GM18520 (cell line): ENCODE data around the gene DNAH17.

ENCODE experiments used
- ATAC-seq: cut with Tn5 transposase; IDR thresholded peaks from one replicate; pipeline ENCODE4 v1.9.1; 2021; ENCODE audit not compliant: unreplicated experiment

The DNAH17 gene

DNA sequence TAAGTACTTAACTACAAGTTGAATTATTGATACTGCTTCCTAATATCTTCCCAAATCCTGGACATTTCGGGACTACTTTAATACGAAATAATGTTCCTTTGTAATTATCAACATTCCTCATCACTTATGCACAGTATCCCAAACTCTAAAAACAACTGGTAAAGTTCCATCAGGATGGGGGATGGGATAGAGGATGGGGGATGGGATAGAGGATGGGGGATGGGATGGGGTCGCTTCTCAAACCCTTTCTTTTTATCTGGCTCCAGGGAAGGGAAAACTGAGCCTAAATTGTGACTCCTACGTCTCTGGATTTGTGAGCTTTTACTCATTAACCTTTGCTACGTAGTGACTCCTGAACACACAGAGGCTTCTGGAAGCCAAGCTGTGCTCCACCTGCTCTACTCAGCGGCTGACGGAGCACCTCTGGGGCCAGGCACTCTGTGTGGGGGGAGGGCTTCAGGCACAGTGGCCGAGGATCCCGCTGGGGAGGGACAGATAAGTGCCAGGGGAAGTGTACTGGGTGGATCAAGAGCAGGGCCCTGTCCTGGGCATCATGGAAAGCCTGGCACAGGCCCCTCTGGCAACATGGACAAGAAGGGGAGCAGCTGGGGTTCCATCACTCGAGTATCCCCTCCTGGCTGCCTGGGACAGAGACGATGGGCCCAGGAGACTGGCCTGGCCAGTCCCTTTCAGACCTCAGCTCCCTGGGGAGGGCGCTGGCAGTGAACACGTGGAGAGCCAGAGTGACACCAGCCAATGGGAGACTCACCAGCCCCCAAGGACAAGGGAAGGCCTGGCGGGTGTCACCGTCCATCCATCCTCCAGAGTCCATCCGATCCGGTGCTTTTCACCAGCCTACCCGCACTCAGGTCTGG, 142.5 kb downstream of the DNAH17 start:
- ATAC-seq, result no peak

- ATAC-seq, result no peak
These were observed 143.3 kb downstream of the DNAH17 start for GRCh38 chr17:78433780-78434335.

GRCh38 chr17:78433013-78433727, 144.0 kb downstream of the DNAH17 start:
- no peak for ATAC-seq

DNA sequence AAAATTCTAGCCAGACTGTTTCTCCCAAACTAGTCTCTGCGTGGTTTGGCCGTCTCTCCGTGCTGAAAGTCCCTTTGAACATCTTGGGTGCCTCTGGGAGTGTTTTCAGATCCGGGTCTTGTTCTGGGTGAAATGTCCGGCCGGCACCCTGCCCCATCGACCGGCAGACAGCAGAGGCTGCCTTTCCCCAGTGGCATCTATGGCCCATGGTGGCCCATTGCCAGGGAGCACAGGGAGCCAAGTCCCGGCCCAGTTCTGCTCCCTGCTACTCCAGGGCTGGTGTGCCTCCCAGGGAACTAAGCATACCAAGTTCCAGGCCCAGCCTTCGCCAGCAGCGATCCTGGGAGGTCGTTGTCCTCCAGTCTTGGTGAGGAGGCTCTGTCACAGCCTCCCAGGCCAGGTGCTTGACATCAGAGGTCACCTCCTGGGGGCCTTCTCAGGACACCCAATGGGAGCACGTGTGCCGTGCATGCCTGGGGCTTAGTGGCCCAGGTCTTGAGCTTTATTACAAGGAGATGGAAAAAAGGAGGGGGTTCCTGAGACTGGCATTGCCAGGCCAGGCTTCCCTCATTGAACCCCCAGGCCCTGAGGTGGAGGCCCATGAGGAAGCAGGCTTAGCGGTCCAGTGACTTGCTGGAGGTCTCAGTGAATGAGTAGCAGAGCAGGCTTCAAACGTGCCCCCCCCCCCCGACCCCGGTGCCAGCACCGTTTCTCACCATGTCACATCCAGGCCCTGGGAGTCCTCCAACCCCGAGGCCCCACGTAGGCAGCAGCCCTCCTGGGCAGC, 144.8 kb downstream of the DNAH17 start:
- no peak for ATAC-seq

DNA sequence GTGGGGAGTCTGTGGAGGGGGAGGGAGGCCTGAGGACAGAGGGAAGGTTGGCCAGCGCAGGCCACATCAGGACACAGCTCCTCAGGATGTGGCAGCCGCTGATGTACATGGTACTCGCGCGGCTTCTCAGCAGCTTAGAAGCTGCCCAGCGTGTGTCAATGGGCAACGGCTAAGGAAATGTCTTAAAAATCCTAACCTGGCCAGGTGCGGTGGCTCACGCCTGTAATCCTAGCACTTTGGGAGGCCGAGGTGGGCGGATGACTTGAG, 145.6 kb downstream of the DNAH17 start:
- ATAC-seq, result no peak

DNA sequence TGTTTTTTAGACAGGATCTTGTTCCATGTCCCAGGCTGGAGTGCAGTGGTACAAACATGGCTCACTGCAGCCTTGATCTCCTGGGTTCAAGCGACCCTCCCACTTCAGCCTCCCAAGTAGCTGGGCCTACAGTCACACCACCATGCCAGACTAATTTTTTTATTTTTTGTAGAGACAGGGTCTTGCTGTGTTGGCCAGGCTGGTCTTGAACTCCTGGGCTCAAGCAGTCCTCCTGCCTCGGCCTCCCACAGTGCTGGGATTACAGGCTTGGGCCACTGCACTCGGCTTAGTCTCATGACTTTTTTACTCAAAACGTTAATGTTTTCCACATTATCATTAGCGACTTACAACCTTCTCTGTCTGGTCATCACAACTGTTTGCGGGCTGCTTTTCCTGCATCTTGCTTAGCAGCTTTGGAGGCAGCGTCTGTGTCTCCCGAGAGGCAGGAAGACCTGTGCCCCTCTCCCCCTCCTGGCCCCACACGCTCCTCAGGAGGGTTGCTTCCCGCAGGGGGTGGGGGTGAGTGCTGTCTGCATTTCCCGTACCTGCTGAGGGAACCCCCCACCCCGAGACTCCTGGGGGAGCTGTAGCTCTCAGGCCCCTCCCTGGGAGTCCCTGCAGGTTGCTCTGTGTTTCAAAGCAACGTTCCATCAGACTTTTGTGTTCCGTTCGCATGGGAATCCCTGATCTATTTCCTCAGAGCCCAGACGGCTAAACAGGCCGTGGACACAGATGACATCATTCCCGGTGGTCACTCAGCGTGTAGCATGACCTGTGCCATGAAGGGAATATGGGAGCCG, 146.1 kb downstream of the DNAH17 start:
- no peak for ATAC-seq

GRCh38 chr17:78429618-78429995, 147.6 kb downstream of the DNAH17 start:
- ATAC-seq, result no peak

DNA sequence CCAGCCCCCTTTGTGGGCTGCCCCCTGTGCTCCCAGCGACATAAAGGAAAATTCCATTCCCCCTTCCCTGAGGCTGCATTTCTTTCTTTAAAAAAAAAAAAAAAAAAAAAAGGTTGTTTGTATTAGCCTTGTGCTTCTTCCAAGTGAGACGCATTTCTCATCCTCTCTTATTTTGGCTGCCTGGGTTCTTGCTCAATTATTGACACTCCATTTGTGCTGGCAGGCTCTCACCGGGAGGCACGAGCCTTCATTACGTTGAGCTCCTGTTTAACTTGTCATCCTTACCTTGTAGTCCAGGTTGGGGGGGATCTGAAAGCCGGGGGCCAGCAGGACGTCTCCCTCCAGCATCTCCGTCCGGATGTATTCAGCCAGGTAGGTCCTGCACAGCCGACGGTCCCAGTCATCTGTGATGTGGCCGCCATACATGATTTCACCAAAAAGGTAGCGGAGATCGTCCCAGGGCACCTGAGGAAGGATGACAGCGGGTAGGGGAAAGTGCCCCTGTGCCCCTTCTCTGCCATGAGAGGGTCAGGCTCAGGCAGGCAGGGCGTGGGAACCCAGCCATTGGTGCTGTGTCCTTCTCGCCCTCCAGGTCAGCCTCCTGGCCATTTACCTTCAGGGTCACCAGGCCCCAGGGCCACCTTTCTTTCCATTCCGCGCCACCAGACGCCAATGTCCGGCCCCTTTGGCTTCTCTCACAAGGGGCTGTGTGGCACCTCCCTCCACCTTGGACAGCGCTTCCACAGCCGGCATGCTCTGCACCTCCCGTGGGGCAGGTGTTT, 148.2 kb downstream of the DNAH17 start:
- ATAC-seq, result no peak

DNA sequence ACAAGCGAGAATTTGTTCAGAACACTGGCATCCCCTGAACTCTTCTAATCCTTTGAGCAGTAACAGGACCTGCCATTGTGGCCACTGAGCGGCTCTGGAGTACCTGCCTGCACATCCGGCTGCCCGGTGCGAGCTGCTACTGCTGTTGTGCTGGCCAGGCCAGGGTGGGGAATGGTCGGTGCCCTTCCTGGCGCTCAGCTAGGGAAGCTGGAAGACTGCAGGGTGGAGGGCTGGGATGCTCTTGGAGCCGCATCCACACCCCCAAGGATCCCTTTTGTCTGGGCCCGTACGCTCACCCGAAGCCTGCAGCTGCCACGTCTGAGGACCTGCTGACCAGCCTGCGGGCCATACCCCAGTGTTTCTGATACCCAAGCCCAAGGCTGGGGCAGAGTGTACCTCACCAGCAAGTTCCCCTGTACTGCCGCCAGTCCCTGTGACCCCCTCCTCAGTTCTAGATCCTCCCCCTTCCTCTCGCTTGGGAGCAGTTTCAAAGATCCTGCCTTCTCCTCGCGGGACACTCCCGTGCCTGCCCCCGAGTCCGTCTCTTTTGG, 149.1 kb downstream of the DNAH17 start:
- ATAC-seq, result no peak

- no peak for ATAC-seq
These were observed 150.1 kb downstream of the DNAH17 start for GRCh38 chr17:78427140-78427539.

- no peak for ATAC-seq
These were observed 150.8 kb downstream of the DNAH17 start for GRCh38 chr17:78426293-78426879.

DNA sequence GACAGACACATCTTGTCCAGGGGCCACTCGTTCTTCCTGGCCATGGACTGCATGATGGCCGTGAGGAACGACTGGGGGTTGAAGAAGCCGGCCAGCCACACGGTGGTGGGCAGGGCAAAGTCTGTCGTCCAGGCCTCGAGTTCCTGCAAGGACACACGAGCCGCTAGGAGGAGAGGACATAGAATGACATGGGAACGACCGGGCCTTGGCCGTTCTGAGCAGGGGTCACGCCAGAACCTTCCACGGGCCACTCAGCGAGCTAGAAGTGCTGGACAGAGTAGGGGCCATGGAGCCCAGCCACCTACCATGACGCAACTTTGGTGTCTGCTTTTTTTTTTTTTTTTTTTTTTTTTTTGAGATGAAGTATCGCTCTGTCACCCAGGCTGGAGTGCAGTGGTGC, 151.8 kb downstream of the DNAH17 start:
- ATAC-seq, result no peak

- ATAC-seq, result no peak
These were observed 153.1 kb downstream of the DNAH17 start for GRCh38 chr17:78423961-78424675.

DNA sequence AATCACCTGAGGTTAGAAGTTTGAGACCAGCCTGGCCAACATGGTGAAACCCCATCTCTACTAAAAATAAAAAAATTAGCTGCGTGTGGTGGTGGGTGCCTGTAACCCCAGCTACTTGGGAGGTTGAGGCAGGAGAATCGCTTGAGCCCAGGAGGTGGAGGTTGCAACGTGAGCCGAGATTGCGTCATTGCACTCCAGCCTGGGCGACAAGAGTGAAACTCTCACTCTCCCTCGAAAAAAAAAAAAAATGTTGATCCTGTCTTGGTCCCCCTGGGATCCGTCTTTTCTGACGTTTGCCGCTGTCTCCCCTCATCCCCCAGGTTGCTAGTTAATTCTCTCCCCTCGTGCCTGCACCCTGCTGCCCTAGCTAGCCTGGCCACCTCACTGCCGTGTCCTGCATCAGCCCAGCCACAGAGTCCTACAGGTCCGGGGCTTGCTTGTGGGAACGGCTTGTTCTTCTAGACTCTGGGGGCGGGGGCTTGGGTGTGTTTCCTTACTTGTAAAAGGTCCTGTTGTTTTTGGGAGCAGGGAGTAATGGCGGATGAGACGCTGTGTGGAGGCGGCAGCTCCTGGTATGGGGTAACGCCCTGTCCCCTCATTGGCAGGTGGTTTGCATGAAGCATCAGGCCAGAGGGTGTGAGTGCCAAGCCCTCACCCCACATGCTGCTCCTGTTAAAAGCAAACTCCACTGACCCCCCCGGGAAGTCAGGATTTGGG, 154.2 kb downstream of the DNAH17 start:
- no peak for ATAC-seq

GRCh38 chr17:78422267-78422605, 155.0 kb downstream of the DNAH17 start:
- ATAC-seq, result no peak

GRCh38 chr17:78421534-78422266, 155.5 kb downstream of the DNAH17 start:
- ATAC-seq, result no peak

DNA sequence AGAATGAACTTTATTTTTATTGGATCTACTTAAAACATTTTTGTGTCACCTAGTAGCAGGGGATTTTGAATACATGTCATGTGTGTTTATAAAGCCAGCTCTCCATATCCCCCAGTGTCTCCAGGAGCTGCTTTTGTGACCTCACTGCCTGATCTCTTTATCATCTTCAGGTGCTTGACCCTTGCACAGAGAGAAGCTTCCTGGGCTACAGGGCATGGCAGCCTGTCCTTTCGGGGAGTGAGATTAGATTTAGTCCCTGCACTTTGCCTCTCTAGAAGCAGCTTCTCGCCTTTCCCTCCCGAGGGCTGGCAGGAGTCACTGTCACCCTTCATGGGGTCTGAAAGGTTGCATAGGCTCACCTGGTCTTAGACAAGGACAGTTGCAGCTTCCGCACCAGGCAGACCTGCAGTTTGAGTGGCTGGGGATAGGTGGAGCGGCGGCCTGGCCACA, 156.1 kb downstream of the DNAH17 start:
- no peak for ATAC-seq
